SKM-1 treated with dmso at 0.1 percent for 144 hours (cell line): Measurements from ENCODE around the gene CNPY4.
"Not testable (repeated sequence)": the region's sequence is repeated elsewhere in the genome, so short reads cannot be mapped to it uniquely, and the experiment has no call there.

Experiments
- DNase-seq: peaks from one replicate; lab custom pipeline; 2025; ENCODE audit not compliant: unreplicated experiment; lab: John Stamatoyannopoulos, UW

Gene CNPY4

GRCh38 chr7:100146350-100146749 is 26.9 kb downstream of the CNPY4 start:
- DNase-seq, result not testable (repeated sequence)

- no peak for DNase-seq
These were observed 27.8 kb downstream of the CNPY4 start for GRCh38 chr7:100147278-100147677.

GRCh38 chr7:100148225-100148558 is 28.8 kb downstream of the CNPY4 start:
- DNase-seq, result no peak

- peak; percentile 98 for DNase-seq
These were observed 29.3 kb downstream of the CNPY4 start, which contains the start of gene LAMTOR4 for GRCh38 chr7:100148559-100149328. Gene LAMTOR4 (plus strand): TSS chr7:100148918. CDS start chr7:100148973, 55 bp downstream.

- peak; percentile 95 for DNase-seq
These were observed 33.0 kb downstream of the CNPY4 start for GRCh38 chr7:100152404-100152803.

- DNase-seq, result no peak
These were observed 33.7 kb downstream of the CNPY4 start for GRCh38 chr7:100152937-100153666.

- DNase-seq, result no peak
These were observed 34.5 kb downstream of the CNPY4 start for GRCh38 chr7:100153708-100154535.

- no peak for DNase-seq
These were observed 35.4 kb downstream of the CNPY4 start for GRCh38 chr7:100154651-100155491.

- DNase-seq, result no peak
These were observed 36.3 kb downstream of the CNPY4 start for GRCh38 chr7:100155553-100156317.

GRCh38 chr7:100156331-100157068 is 37.1 kb downstream of the CNPY4 start:
- DNase-seq, result no peak

- DNase-seq, result no peak
These were observed 37.6 kb downstream of the CNPY4 start for GRCh38 chr7:100157069-100157333.

- peak; percentile 47 for DNase-seq
These were observed 38.1 kb downstream of the CNPY4 start for GRCh38 chr7:100157334-100158228.

- DNase-seq, result peak; percentile 86
These were observed 39.0 kb downstream of the CNPY4 start, which contains the start of gene TRAPPC14 for GRCh38 chr7:100158229-100159098. Gene TRAPPC14 (minus strand): TSS chr7:100158723. CDS start chr7:100158499, 224 bp downstream.

GRCh38 chr7:100159099-100159623 is 39.7 kb downstream of the CNPY4 start:
- DNase-seq, result no peak

- no peak for DNase-seq
These were observed 40.6 kb downstream of the CNPY4 start for GRCh38 chr7:100160067-100160466.

GRCh38 chr7:100163006-100163531 is 43.6 kb downstream of the CNPY4 start:
- DNase-seq, result no peak

GRCh38 chr7:100163871-100164270 is 44.4 kb downstream of the CNPY4 start:
- no peak for DNase-seq
